KG1 (cell line): ENCODE measurements around the gene GALT.
A peak's percentile ranks its signal among the peaks of the same experiment; 100 is the strongest.
"Not testable (repeated sequence)": the region's sequence is repeated elsewhere in the genome, so short reads cannot be mapped to it uniquely, and the experiment has no call there.

Experiments
- DNase-seq: peaks from one replicate; lab custom pipeline; 2025; lab: John Stamatoyannopoulos, UW

GALT gene

GRCh38 chr9:34627716-34628655, 18.5 kb upstream of the GALT start:
- no peak for DNase-seq

- no peak for DNase-seq
Observed at GRCh38 chr9:34628656-34629490, 17.6 kb upstream of the GALT start, which contains the start of gene ARID3C. Gene ARID3C (minus strand): TSS chr9:34629066. CDS start chr9:34628014, 1,052 bp downstream.

- no peak for DNase-seq
Observed at GRCh38 chr9:34629491-34629808, 17.0 kb upstream of the GALT start.

- DNase-seq, result no peak
Observed at GRCh38 chr9:34630402-34631154, 15.9 kb upstream of the GALT start.

GRCh38 chr9:34633166-34633565, 13.3 kb upstream of the GALT start:
- no peak for DNase-seq

- peak; percentile 56 for DNase-seq
Observed at GRCh38 chr9:34633851-34634550, 12.5 kb upstream of the GALT start.

- DNase-seq, result no peak
Observed at GRCh38 chr9:34634551-34635248, 11.8 kb upstream of the GALT start.

- no peak for DNase-seq
Observed at GRCh38 chr9:34635556-34635955, 10.9 kb upstream of the GALT start.

- DNase-seq, result no peak
Observed at GRCh38 chr9:34636791-34637355, 9.6 kb upstream of the GALT start.

- peak; percentile 84 for DNase-seq
Observed at GRCh38 chr9:34637356-34638137, 8.9 kb upstream of the GALT start, which contains the start of gene SIGMAR1. Gene SIGMAR1 (minus strand): TSS chr9:34637787. CDS start chr9:34637697, 90 bp downstream.

GRCh38 chr9:34638138-34638445, 8.4 kb upstream of the GALT start:
- no peak for DNase-seq

- DNase-seq, result not testable (repeated sequence)
Observed at GRCh38 chr9:34639322-34639721, 7.2 kb upstream of the GALT start.

GRCh38 chr9:34642679-34643078, 3.8 kb upstream of the GALT start:
- no peak for DNase-seq

- DNase-seq, result no peak
Observed at GRCh38 chr9:34644766-34645314, 1.6 kb upstream of the GALT start.

GRCh38 chr9:34647084-34647403, 569 bp downstream of the GALT start:
- DNase-seq, result no peak

- no peak for DNase-seq
Observed at GRCh38 chr9:34647651-34648050, 1.2 kb downstream of the GALT start.

GRCh38 chr9:34648673-34649072, 2.2 kb downstream of the GALT start:
- DNase-seq, result no peak

- DNase-seq, result no peak
Observed at GRCh38 chr9:34650816-34651215, 4.3 kb downstream of the GALT start.

- DNase-seq, result no peak
Observed at GRCh38 chr9:34651321-34651720, 4.8 kb downstream of the GALT start.
